Heart right ventricle (tissue), 16 donors: ENCODE data around the gene SHBG. TPM values are rescaled to one million over a fixed set of nuclear protein-coding genes. Genes with fewer than 3 reads are reported as not detected.

ENCODE experiments used
- ATAC-seq, 8 donors: fragments of 200-7000 bp; cut with Tn5 transposase; one replicate each; pipeline ENCODE4 v1.9.1; 2020; ENCODE audit warnings: mild to moderate bottlenecking in 8 of 8, moderate library complexity in 8 of 8, moderate number of reproducible peaks in 1 of 8
- DNase-seq, 2 donors: peaks; one replicate each; pipeline ENCODE4 v3.0.0-alpha.2; 2020
- H3K27ac ChIP-seq, 10 donors: fragments of 200-600 bp; sonication (generic) in 2 of 10; one replicate each; pipeline versions ENCODE4 v1.5.0 to v1.8.0; 2020 to 2022; ENCODE audit warnings: mild to moderate bottlenecking in 3 of 10
- H3K27me3 ChIP-seq, 7 donors: fragments of 200-600 bp; one replicate each; pipeline ENCODE4 v1.8.0; 2021 to 2022; ENCODE audit warnings: mild to moderate bottlenecking in 2 of 7
- H3K36me3 ChIP-seq, 9 donors: fragments of 200-600 bp; sonication (generic) in 1 of 9; one replicate each; pipeline versions ENCODE4 v1.5.0 to v1.8.0; 2020 to 2022; ENCODE audit warnings: mild to moderate bottlenecking in 2 of 9
- H3K4me1 ChIP-seq, 9 donors: fragments of 200-600 bp; sonication (generic) in 1 of 9; one replicate each; pipeline versions ENCODE4 v1.5.0 to v1.8.0; 2020 to 2022; ENCODE audit warnings: mild to moderate bottlenecking in 4 of 9
- H3K4me3 ChIP-seq, 10 donors: fragments of 200-600 bp; sonication (generic) in 2 of 10; one replicate each; pipeline versions ENCODE4 v1.5.0 to v1.8.0; 2020 to 2022; ENCODE audit warnings: mild to moderate bottlenecking in 7 of 10, moderate library complexity in 2 of 10
- H3K9me3 ChIP-seq, 11 donors: fragments of 200-600 bp in 10 of 11; sonication (generic) in 2 of 11; one replicate each; pipeline versions ENCODE4 v1.5.0 to v1.8.0; 2013 to 2022; ENCODE audit warnings: mild to moderate bottlenecking in 2 of 11, control low read depth in 1 of 11, moderate library complexity in 1 of 11
- WGBS, 2 donors: extraction: QIAGEN DNeasy Blood & Tissue Kit; methylation state at CpG; one replicate each; pipeline ENCODE4 v1.1.7; 2013; ENCODE audit warnings: inconsistent platforms in 1 of 2; 5-methylcytosine and 5-hydroxymethylcytosine counted together
- intact Hi-C, 10 donors: fragments of 100-400 bp; cut with DNase I; formaldehyde crosslinking; loops; one replicate each; pipeline versions ENCODE4 v1.11.1 to v1.14.2; 2022
- polyA plus RNA-seq, 2 donors: library from polyadenylated mRNA; stranded (reverse); fragments of 200-250 nt; gene quantifications; one replicate each; pipeline ENCODE4 v1.2.3, GENCODE V29; 2013
- total RNA-seq, 10 donors: library from RNA; stranded (reverse); fragmentation: NEBNext Ultra II Directional in 3 of 10; extraction: Animal tissue kit (Norgen Biotek cat#: 25700) in 3 of 10; gene quantifications; one replicate each; pipeline versions ENCODE4 v1.2.1 to v1.2.4, GENCODE V29; 2021 to 2023
- TF ChIP-seq, protein P1 (sequence below), 9 donors: fragments of 200-600 bp; sonication (generic) in 2 of 9; IDR thresholded peaks; one replicate each; pipeline versions ENCODE4 v1.5.0 to v1.8.0; 2021 to 2022; ENCODE audit warnings: antibody characterized with exemption in 9 of 9, mild to moderate bottlenecking in 5 of 9, moderate library complexity in 1 of 9
- donor health status: Arrhythmogenic right ventricular cardiomyopathy.
- donor health status: ischemic (EF 13 %, LVEDD 7.1; RV severe dilation, severe dysfunction).
- donor health status: healthy with polysubstance abuse.
- donor health status: DM: no; HTN: yes; CAD: no.
- donor health status: DM: no; HTN: no; CAD: no.
- donor health status: ischemic (EF 25% LVEDD 6.9; RV normal size, moderate dysfunction).
- donor health status: ischemic (EF 25% LVEDD 5.7; RV mildly dilated, moderate dysfunction).
- donor health status: healthy.
- donor health status: DM: yes; HTN: yes; CAD: no.
- donor health status: Ischemic cardiomyopathy.
- donor health status: ischemic (EF 35%, LVEDD 5.7; RV mildly dilated, moderate dysfunction).
- donor health status: nonischemic (EF 11% LVEDD 7.7; RV severe dilation, severe dysfunction).
- donor health status: DM: yes; HTN: yes; CAD: no.
- donor health status: PGD.
- donor health status: ischemic (EF 29% LVEDD 5.4; RV normal size, mild dysfunction).
- donor health status: nonischemic (EF 23%, LVEDD 6.1; RV moderate dilation, normal function).

Gene SHBG
- total and polyA plus RNA-seq, 12 donors: 0.19 to 1.3 (median 0.38) TPM; not detected in 3

DNA sequence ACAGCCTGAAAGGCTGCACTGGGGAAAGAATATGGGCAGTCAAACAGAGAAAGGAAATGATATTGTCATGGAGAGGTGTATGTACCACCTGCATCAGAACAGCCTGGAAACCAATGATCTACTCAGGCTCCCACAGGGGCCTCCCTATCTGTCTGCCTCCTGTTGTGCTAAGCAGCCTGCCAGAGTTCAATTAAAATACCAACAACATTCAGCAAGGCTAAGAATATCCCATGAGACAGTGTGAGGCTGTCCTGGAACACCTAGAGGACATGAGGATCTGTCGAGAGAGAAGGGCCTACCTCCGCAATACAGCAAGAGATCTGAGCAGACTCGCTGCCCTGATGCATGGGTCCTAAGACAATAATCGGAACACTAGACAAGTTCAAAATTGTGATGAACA lies 23.7 kb upstream of the SHBG start:
- TF ChIP-seq, protein P1, sequence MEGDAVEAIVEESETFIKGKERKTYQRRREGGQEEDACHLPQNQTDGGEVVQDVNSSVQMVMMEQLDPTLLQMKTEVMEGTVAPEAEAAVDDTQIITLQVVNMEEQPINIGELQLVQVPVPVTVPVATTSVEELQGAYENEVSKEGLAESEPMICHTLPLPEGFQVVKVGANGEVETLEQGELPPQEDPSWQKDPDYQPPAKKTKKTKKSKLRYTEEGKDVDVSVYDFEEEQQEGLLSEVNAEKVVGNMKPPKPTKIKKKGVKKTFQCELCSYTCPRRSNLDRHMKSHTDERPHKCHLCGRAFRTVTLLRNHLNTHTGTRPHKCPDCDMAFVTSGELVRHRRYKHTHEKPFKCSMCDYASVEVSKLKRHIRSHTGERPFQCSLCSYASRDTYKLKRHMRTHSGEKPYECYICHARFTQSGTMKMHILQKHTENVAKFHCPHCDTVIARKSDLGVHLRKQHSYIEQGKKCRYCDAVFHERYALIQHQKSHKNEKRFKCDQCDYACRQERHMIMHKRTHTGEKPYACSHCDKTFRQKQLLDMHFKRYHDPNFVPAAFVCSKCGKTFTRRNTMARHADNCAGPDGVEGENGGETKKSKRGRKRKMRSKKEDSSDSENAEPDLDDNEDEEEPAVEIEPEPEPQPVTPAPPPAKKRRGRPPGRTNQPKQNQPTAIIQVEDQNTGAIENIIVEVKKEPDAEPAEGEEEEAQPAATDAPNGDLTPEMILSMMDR (IDR thresholded peaks at IDR 0.05): no peak
- Histone ChIP-seq H3K9me3 (no peaks in the 10 kb centered on the region), H3K4me1 (peaks cover 3 to 49% (median 18%) of the 10 kb centered on the region in 9 donors), H3K27me3 (no peaks in the 10 kb centered on the region), H3K4me3 (no peak overlapping the region), H3K27ac (peak overlapping the region; percentile 52 to 91 (median 77)), H3K36me3 (peaks cover 0 to 81% (median 39%) of the 10 kb centered on the region in 9 donors)
- intact Hi-C loops: no loop called here
- peak in 1 of 2 donors; percentile 44 for DNase-seq
- WGBS, 2 donors: 50 to 69% methylated on average over 4 of the region's 4 CpGs
- peak; percentile 86 to 98 (median 94) for ATAC-seq

DNA sequence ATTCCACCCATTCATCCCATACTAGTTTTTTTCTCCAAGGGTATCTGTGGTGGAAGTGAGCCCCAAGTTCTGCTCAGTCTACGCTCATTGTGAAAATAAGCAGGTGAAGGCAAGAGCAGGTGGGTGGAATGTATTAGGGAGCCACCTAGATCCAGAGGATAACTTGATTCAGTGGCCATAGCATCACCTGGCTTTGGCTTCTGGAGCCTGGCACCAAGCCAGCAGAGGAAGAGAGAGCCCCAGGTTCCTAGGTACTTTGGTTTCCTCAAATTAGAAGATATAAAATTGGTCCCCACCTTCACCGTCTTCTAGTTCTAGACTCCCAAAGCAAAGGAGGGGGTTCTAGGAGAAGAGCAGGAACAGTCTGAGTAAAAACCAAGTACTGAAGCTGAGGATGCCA lies 19.3 kb upstream of the SHBG start:
- DNase-seq (no peak), ATAC-seq (no peak)
- H3K4me3 ChIP-seq: no peak overlapping the region
- peaks cover 0 to 41% (median 5%) of the 10 kb centered on the region in 9 donors for H3K36me3 ChIP-seq
- H3K27me3 ChIP-seq: no peaks in the 10 kb centered on the region
- intact Hi-C loops: loop anchor here in 1 of 10 donors (5.0 kb wide), 1 partner anchor 77 kb away; the partner anchor contains the start of genes TP53 and WRAP53
- H3K9me3 ChIP-seq: no peaks in the 10 kb centered on the region
- 98 to 99% methylated on average over 2 of the region's 2 CpGs for WGBS, 2 donors
- H3K4me1 ChIP-seq: peaks cover 5 to 72% (median 49%) of the 10 kb centered on the region in 9 donors
- TF ChIP-seq, protein P1 (IDR thresholded peaks at IDR 0.05): no peak
- H3K27ac ChIP-seq: no peak overlapping the region

DNA sequence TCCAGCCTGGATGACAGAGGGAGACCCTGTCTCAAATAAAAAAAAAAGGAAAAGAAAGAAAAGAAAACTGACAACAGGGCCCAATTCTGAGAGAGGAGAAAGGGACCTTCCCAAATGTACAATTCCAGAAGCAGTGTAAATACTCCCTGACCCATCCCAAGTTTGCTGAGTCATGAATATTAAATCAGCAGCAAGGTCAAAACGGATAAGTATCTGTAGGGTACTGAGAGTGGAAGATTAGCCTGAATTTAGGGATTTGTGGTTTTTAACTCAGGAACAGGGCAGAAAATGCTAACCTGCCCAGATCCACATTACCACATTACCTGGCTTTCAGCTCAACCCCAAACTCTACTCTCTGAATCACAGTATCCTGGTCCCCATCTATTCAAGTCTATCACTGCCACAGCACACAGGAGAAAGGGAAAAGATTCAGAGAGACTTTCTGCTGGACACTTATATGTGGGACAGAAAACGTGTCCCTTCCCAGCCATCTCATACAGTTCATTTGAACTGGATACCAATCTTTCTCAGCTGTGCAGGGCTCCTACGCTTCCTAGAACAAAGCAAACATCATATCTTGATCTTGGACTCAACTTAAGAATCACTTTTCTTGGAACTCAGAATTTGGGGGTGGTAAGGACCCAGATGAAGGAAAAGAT lies 18.2 kb upstream of the SHBG start:
- H3K4me1 ChIP-seq: peaks cover 5 to 65% (median 43%) of the 10 kb centered on the region in 9 donors
- no peaks in the 10 kb centered on the region for H3K9me3 ChIP-seq
- intact Hi-C loops: loop anchor here in 1 of 10 donors (5.0 kb wide), 1 partner anchor 76 kb away; the partner anchor contains the start of genes TP53 and WRAP53
- DNase-seq (no peak), ATAC-seq (no peak)
- no peaks in the 10 kb centered on the region for H3K27me3 ChIP-seq
- H3K36me3 ChIP-seq: peaks cover 0 to 30% (median 5%) of the 10 kb centered on the region in 9 donors
- peak overlapping the region in 1 of 10 donors; percentile 84 for H3K4me3 ChIP-seq
- TF ChIP-seq, protein P1 (IDR thresholded peaks at IDR 0.05): no peak
- 50 to 53% methylated on average over 3 of the region's 3 CpGs for WGBS, 2 donors
- H3K27ac ChIP-seq: peak overlapping the region in 5 of 10 donors; percentile 1 to 31 (median 17)

DNA sequence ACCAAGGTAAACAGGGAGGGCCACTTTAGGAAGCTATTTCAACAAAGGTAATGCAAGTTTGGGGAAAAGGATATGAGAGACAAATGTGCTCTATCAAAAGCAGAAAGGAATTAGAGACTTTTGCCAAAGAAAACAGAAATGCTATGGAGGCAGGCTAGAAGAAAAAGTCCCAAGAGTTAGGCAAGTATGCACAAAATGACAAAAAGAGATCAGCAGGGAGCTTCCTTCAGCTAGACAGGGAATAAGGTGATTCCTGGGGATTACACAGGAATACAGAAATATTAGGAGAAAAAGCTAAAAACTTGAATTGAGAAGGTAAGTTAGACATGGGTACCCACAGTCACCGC lies 17.7 kb upstream of the SHBG start:
- H3K27me3 ChIP-seq: no peaks in the 10 kb centered on the region
- H3K4me1 ChIP-seq: peaks cover 5 to 60% (median 38%) of the 10 kb centered on the region in 9 donors
- peak overlapping the region in 2 of 10 donors; percentile 1 to 24 for H3K27ac ChIP-seq
- TF ChIP-seq, protein P1 (IDR thresholded peaks at IDR 0.05): no peak
- peak overlapping the region in 1 of 10 donors; percentile 84 for H3K4me3 ChIP-seq
- H3K9me3 ChIP-seq: no peaks in the 10 kb centered on the region
- intact Hi-C loops: loop anchor here in 1 of 10 donors (5.0 kb wide), 1 partner anchor 75 kb away; the partner anchor contains the start of genes TP53 and WRAP53
- ATAC-seq (no peak), DNase-seq (no peak)
- peaks cover 0 to 30% (median 5%) of the 10 kb centered on the region in 9 donors for H3K36me3 ChIP-seq
- 89 to 94% methylated on average over 1 of the region's 1 CpG for WGBS, 2 donors
